Caco-2 (cell line): ENCODE measurements around the gene METTL5. TPM values are rescaled to one million over a fixed set of nuclear protein-coding genes. Genes with fewer than 3 reads are reported as not detected.

ENCODE experiments used
- BruUV-seq: library from RNA; stranded (reverse); fragments of 400-500 nt; replicated peaks from 2 replicates; lab custom pipeline; 2021; lab: Mats Ljungman, UMichigan
- CTCF ChIA-PET: fragments of 300-600 bp; sonication (Branson Sonifier 250); formaldehyde crosslinking; loops from one replicate; lab custom pipeline; 2022; ENCODE audit warnings: antibody characterized with exemption; lab: Charles Lee
- POLR2A ChIA-PET: fragments of 300-600 bp; sonication (Branson Sonifier 250); formaldehyde crosslinking; loops from one replicate; lab custom pipeline; 2022; ENCODE audit warnings: antibody characterized with exemption; lab: Charles Lee
- DNase-seq, 2 experiments: peaks; one replicate each; pipeline versions ENCODE4 v3.0.0 to v3.0.0-alpha.2; 2020 to 2022
- H3K27me3 ChIP-seq: replicated peaks from 2 replicates; pipeline ENCODE4 v1.6.0; 2011; ENCODE audit warnings: low read length; ENCODE audit not compliant: control insufficient read depth, insufficient read depth
- H3K36me3 ChIP-seq: 2 replicates; pipeline ENCODE4 v1.5.1; 2011; ENCODE audit warnings: low read length; ENCODE audit not compliant: control insufficient read depth, insufficient read depth
- H3K4me1 ChIP-seq: fragments of 250-450 bp; sonication (Bioruptor Pico); 2 replicates; pipeline ENCODE4 v1.5.1; 2020; ENCODE audit warnings: mild to moderate bottlenecking
- H3K4me3 ChIP-seq: 2 replicates; pipeline ENCODE4 v1.5.1; 2011; ENCODE audit warnings: low read depth, mild to moderate bottlenecking, control low read depth, low read length
- H3K9me3 ChIP-seq: fragments of 250-450 bp; sonication (Bioruptor Pico); 2 replicates; pipeline ENCODE4 v1.5.1; 2020; ENCODE audit warnings: mild to moderate bottlenecking, moderate library complexity
- H3K27ac Mint-ChIP-seq: one replicate; pipeline ENCODE4 v1.8.0; 2022; ENCODE audit warnings: mixed read lengths; ENCODE audit not compliant: unreplicated experiment
- H3K27me3 Mint-ChIP-seq: one replicate; pipeline ENCODE4 v1.8.0; 2022; ENCODE audit warnings: mixed read lengths; ENCODE audit not compliant: insufficient read depth, unreplicated experiment
- H3K36me3 Mint-ChIP-seq: one replicate; pipeline ENCODE4 v1.8.0; 2022; ENCODE audit warnings: mild to moderate bottlenecking, mixed read lengths; ENCODE audit not compliant: insufficient read depth, unreplicated experiment
- H3K4me1 Mint-ChIP-seq: one replicate; pipeline ENCODE4 v1.8.0; 2022; ENCODE audit warnings: low read depth, mixed read lengths; ENCODE audit not compliant: unreplicated experiment
- H3K4me3 Mint-ChIP-seq: one replicate; pipeline ENCODE4 v1.8.0; 2022; ENCODE audit warnings: mild to moderate bottlenecking, moderate library complexity, mixed read lengths; ENCODE audit not compliant: unreplicated experiment
- H3K9me3 Mint-ChIP-seq: one replicate; pipeline ENCODE4 v1.8.0; 2022; ENCODE audit warnings: mixed read lengths; ENCODE audit not compliant: unreplicated experiment
- CTCF ChIP-seq, 2 experiments: fragments of 200-600 bp in 1 of 2; IDR thresholded peaks; 1 replicate in 1 of 2; 2 replicates in 1 of 2; pipeline versions ENCODE4 v1.5.1 to v1.8.0; 2011 to 2022; ENCODE audit warnings: antibody characterized with exemption in 1 of 2, control low read depth in 1 of 2, inconsistent platforms in 1 of 2, low read depth in 1 of 2, low read length in 1 of 2, mild to moderate bottlenecking in 1 of 2, moderate library complexity in 1 of 2; ENCODE audit not compliant: insufficient read depth in 1 of 2, severe bottlenecking in 1 of 2, unreplicated experiment in 1 of 2
- intact Hi-C: fragments of 100-400 bp; cut with micrococcal nuclease; formaldehyde crosslinking; loops from one replicate; pipeline ENCODE4 v1.10.0; 2022; ENCODE audit not compliant: unreplicated experiment
- total RNA-seq: library from RNA; stranded (reverse); gene quantifications from 2 replicates; pipeline ENCODE4 v1.2.3, GENCODE V29; 2022

METTL5 gene
- total RNA-seq, 1 experiment from 2014 or later, result 82.4 TPM

GRCh38 chr2:169771021-169771420, 53.7 kb downstream of the METTL5 start:
- POLR2A ChIA-PET, result interaction anchor here (0.6 kb wide), 1 partner anchor 76 kb away, joined by 6 read pairs; no protein-coding TSS in a partner anchor
- CTCF ChIA-PET, result interaction anchor here (0.9 to 1.0 kb wide), 2 partner anchors 11 to 19 kb away, joined by 3 to 9 read pairs; no protein-coding TSS in a partner anchor
- BruUV-seq, result no TSS peak
- H3K27ac Mint-ChIP-seq, result no peak overlapping the region
- Histone ChIP-seq H3K4me3 (no peak overlapping the region), H3K9me3 (no peaks in the 10 kb centered on the region), H3K27me3 (no peaks in the 10 kb centered on the region), H3K4me1 (no peaks in the 10 kb centered on the region), H3K36me3 (no peaks in the 10 kb centered on the region)
- TF ChIP-seq CTCF (IDR thresholded peaks at IDR 0.05; ENCODE audit: insufficient read depth in 1 of 2, low read depth in 1 of 2, low read length in 1 of 2, severe bottlenecking in 1 of 2, unreplicated experiment in 1 of 2), result no peak
- no peaks in the 10 kb centered on the region for H3K9me3 Mint-ChIP-seq
- DNase-seq, result no peak
- no peaks in the 10 kb centered on the region for H3K4me1 Mint-ChIP-seq
- H3K4me3 Mint-ChIP-seq, result no peak overlapping the region
- intact Hi-C loops, result no loop called here
- H3K36me3 Mint-ChIP-seq, result no peaks in the 10 kb centered on the region
- H3K27me3 Mint-ChIP-seq, result no peaks in the 10 kb centered on the region

GRCh38 chr2:169768262-169768995, 56.3 kb downstream of the METTL5 start:
- POLR2A ChIA-PET, result no interaction called here
- no TSS peak for BruUV-seq
- Mint-ChIP-seq H3K27me3 (no peaks in the 10 kb centered on the region), H3K4me1 (no peaks in the 10 kb centered on the region), H3K36me3 (no peaks in the 10 kb centered on the region), H3K27ac (no peak overlapping the region), H3K4me3 (no peak overlapping the region), H3K9me3 (no peaks in the 10 kb centered on the region)
- no peak for TF ChIP-seq CTCF (IDR thresholded peaks at IDR 0.05; ENCODE audit: insufficient read depth in 1 of 2, low read depth in 1 of 2, low read length in 1 of 2, severe bottlenecking in 1 of 2, unreplicated experiment in 1 of 2)
- Histone ChIP-seq H3K9me3 (no peaks in the 10 kb centered on the region), H3K4me3 (no peak overlapping the region), H3K4me1 (no peaks in the 10 kb centered on the region), H3K36me3 (no peaks in the 10 kb centered on the region), H3K27me3 (no peaks in the 10 kb centered on the region)
- CTCF ChIA-PET, result interaction anchor here (0.6 kb wide), 1 partner anchor 78 kb away, joined by 3 read pairs; no protein-coding TSS in a partner anchor
- no peak for DNase-seq
- intact Hi-C loops, result no loop called here

GRCh38 chr2:169767243-169767888, 57.3 kb downstream of the METTL5 start:
- Mint-ChIP-seq H3K9me3 (no peaks in the 10 kb centered on the region), H3K4me3 (no peak overlapping the region), H3K27ac (no peak overlapping the region), H3K4me1 (peaks cover 7% of the 10 kb centered on the region), H3K27me3 (no peaks in the 10 kb centered on the region), H3K36me3 (no peaks in the 10 kb centered on the region)
- peak; percentile 63 to 66 for TF ChIP-seq CTCF (IDR thresholded peaks at IDR 0.05; ENCODE audit: insufficient read depth in 1 of 2, low read depth in 1 of 2, low read length in 1 of 2, severe bottlenecking in 1 of 2, unreplicated experiment in 1 of 2)
- H3K4me1 ChIP-seq, result peaks cover 1% of the 10 kb centered on the region; the same call in 1 of the 2 replicates
- BruUV-seq, result no TSS peak
- ChIA-PET POLR2A (no interaction called here), CTCF (no interaction called here)
- DNase-seq, result peak in 1 of 2 experiments; percentile 57
- no peaks in the 10 kb centered on the region for H3K27me3 ChIP-seq
- intact Hi-C loops, result no loop called here
- H3K4me3 ChIP-seq, result no peak overlapping the region
- no peaks in the 10 kb centered on the region for H3K9me3 ChIP-seq
- H3K36me3 ChIP-seq, result no peaks in the 10 kb centered on the region
